Glutamatergic neuron (in vitro differentiated cells): ENCODE measurements around the gene GNAI3. TPM values are rescaled to one million over a fixed set of nuclear protein-coding genes. Genes with fewer than 3 reads are reported as not detected.

ENCODE experiments used
- DNase-seq: peaks from one replicate; pipeline ENCODE4 v3.0.0; 2022
- H3K27ac Mint-ChIP-seq: one replicate; pipeline ENCODE4 v1.8.0; 2020; ENCODE audit warnings: mild to moderate bottlenecking, mixed read lengths, inconsistent platforms; ENCODE audit not compliant: unreplicated experiment
- H3K27me3 Mint-ChIP-seq: one replicate; pipeline ENCODE4 v1.8.0; 2020; ENCODE audit warnings: mild to moderate bottlenecking, moderate library complexity, mixed read lengths, inconsistent platforms; ENCODE audit not compliant: unreplicated experiment
- H3K36me3 Mint-ChIP-seq: one replicate; pipeline ENCODE4 v1.8.0; 2020; ENCODE audit warnings: mild to moderate bottlenecking, mixed read lengths, inconsistent platforms; ENCODE audit not compliant: unreplicated experiment
- H3K4me1 Mint-ChIP-seq: one replicate; pipeline ENCODE4 v1.8.0; 2020; ENCODE audit warnings: mild to moderate bottlenecking, low read depth, mixed read lengths, inconsistent platforms; ENCODE audit not compliant: unreplicated experiment
- H3K4me3 Mint-ChIP-seq: one replicate; pipeline ENCODE4 v1.8.0; 2020; ENCODE audit warnings: mild to moderate bottlenecking, mixed read lengths, inconsistent platforms; ENCODE audit not compliant: unreplicated experiment
- H3K9me3 Mint-ChIP-seq: one replicate; pipeline ENCODE4 v1.8.0; 2020; ENCODE audit warnings: mild to moderate bottlenecking, moderate library complexity, mixed read lengths, inconsistent platforms; ENCODE audit not compliant: unreplicated experiment
- CTCF ChIP-seq: fragments of 200-600 bp; sonication (generic); IDR thresholded peaks from one replicate; pipeline ENCODE4 v1.5.0; 2021; ENCODE audit not compliant: partially characterized antibody, unreplicated experiment
- total RNA-seq: library from RNA; stranded (reverse); fragmentation: NEBNext Ultra II Directional; extraction: Animal tissue kit (Norgen Biotek cat#: 25700); gene quantifications from one replicate; pipeline ENCODE4 v1.2.1, GENCODE V29; 2021; ENCODE audit not compliant: unreplicated experiment

Gene GNAI3
- total RNA-seq, 1 donor from 2014 or later, result 13.8 TPM

- DNase-seq, result no peak
- Mint-ChIP-seq H3K4me1 (peaks cover 7% of the 10 kb centered on the region), H3K36me3 (peaks cover 11% of the 10 kb centered on the region), H3K9me3 (peaks cover 12% of the 10 kb centered on the region), H3K27ac (peak overlapping the region; percentile 48), H3K27me3 (peaks cover 24% of the 10 kb centered on the region), H3K4me3 (peak overlapping the region; percentile 87)
- no peak for TF ChIP-seq CTCF
Measured at GRCh38 chr1:109508001-109508872, 40.2 kb upstream of the GNAI3 start.

GRCh38 chr1:109508873-109509175, 39.6 kb upstream of the GNAI3 start:
- peak overlapping the region; percentile 87 for H3K4me3 Mint-ChIP-seq
- TF ChIP-seq CTCF, result no peak
- no peak for DNase-seq
- H3K27me3 Mint-ChIP-seq, result peaks cover 25% of the 10 kb centered on the region
- peak overlapping the region; percentile 64 for H3K27ac Mint-ChIP-seq
- peaks cover 11% of the 10 kb centered on the region for H3K36me3 Mint-ChIP-seq
- H3K9me3 Mint-ChIP-seq, result peaks cover 12% of the 10 kb centered on the region
- peaks cover 7% of the 10 kb centered on the region for H3K4me1 Mint-ChIP-seq

GRCh38 chr1:109509176-109510134, 39.0 kb upstream of the GNAI3 start, which contains the start of gene AMIGO1:
Gene AMIGO1 (minus strand): TSS chr1:109509727. CDS start chr1:109508912, 815 bp downstream.
- Mint-ChIP-seq H3K27me3 (peaks cover 25% of the 10 kb centered on the region), H3K9me3 (peaks cover 12% of the 10 kb centered on the region), H3K36me3 (peaks cover 11% of the 10 kb centered on the region), H3K27ac (peak within 1 kb of the TSS; percentile 64), H3K4me3 (peak within 1 kb of the TSS; percentile 96), H3K4me1 (peaks cover 5% of the 10 kb centered on the region)
- TF ChIP-seq CTCF, result no peak
- peak; percentile 62 for DNase-seq

GRCh38 chr1:109513110-109513710, 35.2 kb upstream of the GNAI3 start:
- no peak for DNase-seq
- Mint-ChIP-seq H3K4me1 (peaks cover 14% of the 10 kb centered on the region), H3K4me3 (no peak overlapping the region), H3K27me3 (peaks cover 22% of the 10 kb centered on the region), H3K27ac (no peak overlapping the region), H3K9me3 (peaks cover 6% of the 10 kb centered on the region), H3K36me3 (peaks cover 6% of the 10 kb centered on the region)
- TF ChIP-seq CTCF, result no peak
